Measurements from ENCODE around the gene MRGPRE.

MRGPRE gene

GRCh38 chr11:3221408-3222002, 10.7 kb downstream of the MRGPRE start:
- H3K27me3 ChIP-seq (replicated peaks; ENCODE audit: control insufficient read depth, insufficient read depth, low read length, poor library complexity, severe bottlenecking), result no peaks in the 10 kb centered on the region
- H3K4me1 ChIP-seq (ENCODE audit: control insufficient read depth, insufficient read depth, low read length, poor library complexity, severe bottlenecking), result no peaks in the 10 kb centered on the region

GRCh38 chr11:3220521-3221407, 11.5 kb downstream of the MRGPRE start:
- no peak for DNase-seq
- Histone ChIP-seq H3K4me3 (ENCODE audit: insufficient read depth, low read depth, low read length, poor library complexity, severe bottlenecking) (no peak overlapping the region), H3K4me1 (ENCODE audit: control insufficient read depth, insufficient read depth, low read length, poor library complexity, severe bottlenecking) (no peaks in the 10 kb centered on the region), H3K27ac (ENCODE audit: insufficient read depth, low read length, poor library complexity, severe bottlenecking) (no peak overlapping the region), H3K9me3 (ENCODE audit: control insufficient read depth, low read length) (no peaks in the 10 kb centered on the region), H3K36me3 (ENCODE audit: control insufficient read depth, insufficient read depth, low read length) (no peaks in the 10 kb centered on the region), H3K27me3 (replicated peaks; ENCODE audit: control insufficient read depth, insufficient read depth, low read length, poor library complexity, severe bottlenecking) (no peaks in the 10 kb centered on the region)

More at GRCh38 chr11:3221408-3222002, 10.7 kb downstream of the MRGPRE start:
- H3K9me3 ChIP-seq (ENCODE audit: control insufficient read depth, low read length), result no peaks in the 10 kb centered on the region
- no peaks in the 10 kb centered on the region for H3K36me3 ChIP-seq (ENCODE audit: control insufficient read depth, insufficient read depth, low read length)
- no peak for DNase-seq
- no peak overlapping the region for H3K27ac ChIP-seq (ENCODE audit: insufficient read depth, low read length, poor library complexity, severe bottlenecking)
- no peak overlapping the region for H3K4me3 ChIP-seq (ENCODE audit: insufficient read depth, low read depth, low read length, poor library complexity, severe bottlenecking)

- DNase-seq, result no peak
Measured at GRCh38 chr11:3220101-3220500, 12.1 kb downstream of the MRGPRE start.

GRCh38 chr11:3219281-3219892, 12.8 kb downstream of the MRGPRE start:
- Histone ChIP-seq H3K27me3 (replicated peaks; ENCODE audit: control insufficient read depth, insufficient read depth, low read length, poor library complexity, severe bottlenecking) (no peaks in the 10 kb centered on the region), H3K9me3 (ENCODE audit: control insufficient read depth, low read length) (no peaks in the 10 kb centered on the region), H3K27ac (ENCODE audit: insufficient read depth, low read length, poor library complexity, severe bottlenecking) (no peak overlapping the region), H3K4me3 (ENCODE audit: insufficient read depth, low read depth, low read length, poor library complexity, severe bottlenecking) (no peak overlapping the region), H3K36me3 (ENCODE audit: control insufficient read depth, insufficient read depth, low read length) (no peaks in the 10 kb centered on the region), H3K4me1 (ENCODE audit: control insufficient read depth, insufficient read depth, low read length, poor library complexity, severe bottlenecking) (no peaks in the 10 kb centered on the region)
- DNase-seq, result no peak

More at GRCh38 chr11:3220101-3220500, 12.1 kb downstream of the MRGPRE start:
- Histone ChIP-seq H3K27me3 (replicated peaks; ENCODE audit: control insufficient read depth, insufficient read depth, low read length, poor library complexity, severe bottlenecking) (no peaks in the 10 kb centered on the region), H3K9me3 (ENCODE audit: control insufficient read depth, low read length) (no peaks in the 10 kb centered on the region), H3K36me3 (ENCODE audit: control insufficient read depth, insufficient read depth, low read length) (no peaks in the 10 kb centered on the region), H3K27ac (ENCODE audit: insufficient read depth, low read length, poor library complexity, severe bottlenecking) (no peak overlapping the region), H3K4me1 (ENCODE audit: control insufficient read depth, insufficient read depth, low read length, poor library complexity, severe bottlenecking) (no peaks in the 10 kb centered on the region), H3K4me3 (ENCODE audit: insufficient read depth, low read depth, low read length, poor library complexity, severe bottlenecking) (no peak overlapping the region)

- Histone ChIP-seq H3K27ac (ENCODE audit: insufficient read depth, low read length, poor library complexity, severe bottlenecking) (no peak within 1 kb of the TSS), H3K4me1 (ENCODE audit: control insufficient read depth, insufficient read depth, low read length, poor library complexity, severe bottlenecking) (no peaks in the 10 kb centered on the region), H3K4me3 (ENCODE audit: insufficient read depth, low read depth, low read length, poor library complexity, severe bottlenecking) (no peak within 1 kb of the TSS), H3K27me3 (replicated peaks; ENCODE audit: control insufficient read depth, insufficient read depth, low read length, poor library complexity, severe bottlenecking) (no peaks in the 10 kb centered on the region), H3K9me3 (ENCODE audit: control insufficient read depth, low read length) (no peaks in the 10 kb centered on the region), H3K36me3 (ENCODE audit: control insufficient read depth, insufficient read depth, low read length) (no peaks in the 10 kb centered on the region)
- no peak for DNase-seq
Measured at GRCh38 chr11:3218483-3219280, 13.5 kb downstream of the MRGPRE start, which contains the start of gene MRGPRG. TSS of gene MRGPRG (minus strand) at chr11:3218813. CDS start at chr11:3218813, 0 bp downstream.

- H3K4me3 ChIP-seq (ENCODE audit: insufficient read depth, low read depth, low read length, poor library complexity, severe bottlenecking), result no peak overlapping the region
- H3K4me1 ChIP-seq (ENCODE audit: control insufficient read depth, insufficient read depth, low read length, poor library complexity, severe bottlenecking), result no peaks in the 10 kb centered on the region
- DNase-seq, result no peak
- no peaks in the 10 kb centered on the region for H3K27me3 ChIP-seq (replicated peaks; ENCODE audit: control insufficient read depth, insufficient read depth, low read length, poor library complexity, severe bottlenecking)
- H3K36me3 ChIP-seq (ENCODE audit: control insufficient read depth, insufficient read depth, low read length), result no peaks in the 10 kb centered on the region
- H3K27ac ChIP-seq (ENCODE audit: insufficient read depth, low read length, poor library complexity, severe bottlenecking), result no peak overlapping the region
- no peaks in the 10 kb centered on the region for H3K9me3 ChIP-seq (ENCODE audit: control insufficient read depth, low read length)
Measured at GRCh38 chr11:3217818-3218482, 14.3 kb downstream of the MRGPRE start.

- H3K4me3 ChIP-seq (ENCODE audit: insufficient read depth, low read depth, low read length, poor library complexity, severe bottlenecking), result no peak overlapping the region
- H3K36me3 ChIP-seq (ENCODE audit: control insufficient read depth, insufficient read depth, low read length), result no peaks in the 10 kb centered on the region
- no peak for DNase-seq
- H3K27ac ChIP-seq (ENCODE audit: insufficient read depth, low read length, poor library complexity, severe bottlenecking), result no peak overlapping the region
- no peaks in the 10 kb centered on the region for H3K4me1 ChIP-seq (ENCODE audit: control insufficient read depth, insufficient read depth, low read length, poor library complexity, severe bottlenecking)
- no peaks in the 10 kb centered on the region for H3K27me3 ChIP-seq (replicated peaks; ENCODE audit: control insufficient read depth, insufficient read depth, low read length, poor library complexity, severe bottlenecking)
- H3K9me3 ChIP-seq (ENCODE audit: control insufficient read depth, low read length), result no peaks in the 10 kb centered on the region
Measured at GRCh38 chr11:3216027-3216525, 16.1 kb downstream of the MRGPRE start.

- H3K9me3 ChIP-seq (ENCODE audit: control insufficient read depth, low read length), result no peaks in the 10 kb centered on the region
- no peak overlapping the region for H3K4me3 ChIP-seq (ENCODE audit: insufficient read depth, low read depth, low read length, poor library complexity, severe bottlenecking)
- no peaks in the 10 kb centered on the region for H3K36me3 ChIP-seq (ENCODE audit: control insufficient read depth, insufficient read depth, low read length)
- H3K27ac ChIP-seq (ENCODE audit: insufficient read depth, low read length, poor library complexity, severe bottlenecking), result no peak overlapping the region
- no peak for DNase-seq
- H3K27me3 ChIP-seq (replicated peaks; ENCODE audit: control insufficient read depth, insufficient read depth, low read length, poor library complexity, severe bottlenecking), result no peaks in the 10 kb centered on the region
- no peaks in the 10 kb centered on the region for H3K4me1 ChIP-seq (ENCODE audit: control insufficient read depth, insufficient read depth, low read length, poor library complexity, severe bottlenecking)
Measured at GRCh38 chr11:3215346-3216026, 16.7 kb downstream of the MRGPRE start.

GRCh38 chr11:3214420-3214699, 17.9 kb downstream of the MRGPRE start:
- Histone ChIP-seq H3K9me3 (ENCODE audit: control insufficient read depth, low read length) (no peaks in the 10 kb centered on the region), H3K27me3 (replicated peaks; ENCODE audit: control insufficient read depth, insufficient read depth, low read length, poor library complexity, severe bottlenecking) (no peaks in the 10 kb centered on the region)
- no peak for DNase-seq

More at GRCh38 chr11:3214420-3214699, 17.9 kb downstream of the MRGPRE start:
- H3K4me3 ChIP-seq (ENCODE audit: insufficient read depth, low read depth, low read length, poor library complexity, severe bottlenecking), result no peak overlapping the region
- H3K4me1 ChIP-seq (ENCODE audit: control insufficient read depth, insufficient read depth, low read length, poor library complexity, severe bottlenecking), result no peaks in the 10 kb centered on the region
- H3K36me3 ChIP-seq (ENCODE audit: control insufficient read depth, insufficient read depth, low read length), result no peaks in the 10 kb centered on the region
- no peak overlapping the region for H3K27ac ChIP-seq (ENCODE audit: insufficient read depth, low read length, poor library complexity, severe bottlenecking)

Measured in effector memory CD4-positive, alpha-beta T cell (primary cell).